Trophoblast cell (in vitro differentiated cells and primary cell): ENCODE data around the gene PLB1.

ENCODE experiments used
- DNase-seq, 2 donors: peaks; one replicate each; pipeline ENCODE4 v3.0.0-alpha.2; 2016
- H2AFZ ChIP-seq: 2 replicates; pipeline ENCODE4 v1.6.1; 2013; ENCODE audit warnings: low read length, moderate library complexity, mild to moderate bottlenecking; ENCODE audit not compliant: insufficient read depth, poor library complexity
- H2AK5ac ChIP-seq: 2 replicates; pipeline ENCODE4 v1.6.1; 2013; ENCODE audit warnings: mild to moderate bottlenecking, low read length
- H2BK120ac ChIP-seq: 2 replicates; pipeline ENCODE4 v1.6.1; 2013; ENCODE audit warnings: low read length, mild to moderate bottlenecking, moderate library complexity; ENCODE audit not compliant: insufficient read depth, poor library complexity
- H2BK12ac ChIP-seq: 2 replicates; pipeline ENCODE4 v1.6.1; 2013; ENCODE audit warnings: mild to moderate bottlenecking, low read length, moderate library complexity
- H2BK5ac ChIP-seq: 2 replicates; pipeline ENCODE4 v1.6.1; 2013; ENCODE audit warnings: low read length, low read depth, moderate library complexity, mild to moderate bottlenecking; ENCODE audit not compliant: poor library complexity
- H3K14ac ChIP-seq: 2 replicates; pipeline ENCODE4 v1.6.1; 2013; ENCODE audit warnings: mild to moderate bottlenecking, low read length
- H3K18ac ChIP-seq: 2 replicates; pipeline ENCODE4 v1.6.1; 2013; ENCODE audit warnings: mild to moderate bottlenecking, low read length
- H3K23ac ChIP-seq: 2 replicates; pipeline ENCODE4 v1.6.1; 2013; ENCODE audit warnings: low read length
- H3K27ac ChIP-seq: 2 replicates; pipeline ENCODE4 v1.5.1; 2013; ENCODE audit warnings: low read depth, mild to moderate bottlenecking, inconsistent platforms, low read length, moderate library complexity
- H3K27me3 ChIP-seq: 2 replicates; pipeline ENCODE4 v1.6.1; 2013; ENCODE audit warnings: inconsistent platforms, mild to moderate bottlenecking, low read length, moderate library complexity; ENCODE audit not compliant: insufficient read depth
- H3K36me3 ChIP-seq, 2 experiments: 1 replicate in 1 of 2; 2 replicates in 1 of 2; pipeline ENCODE4 v1.6.1; 2013; ENCODE audit warnings: low read length in 2 of 2, mild to moderate bottlenecking in 2 of 2, moderate library complexity in 1 of 2; ENCODE audit not compliant: insufficient read depth in 2 of 2, control insufficient read depth in 1 of 2
- H3K4ac ChIP-seq: 2 replicates; pipeline ENCODE4 v1.6.1; 2013; ENCODE audit warnings: low read depth, mild to moderate bottlenecking, low read length, moderate library complexity
- H3K4me1 ChIP-seq, 2 experiments: 1 replicate in 1 of 2; 2 replicates in 1 of 2; pipeline ENCODE4 v1.6.1; 2013; ENCODE audit warnings: low read length in 2 of 2, mild to moderate bottlenecking in 2 of 2, moderate library complexity in 1 of 2; ENCODE audit not compliant: insufficient read depth in 2 of 2, control insufficient read depth in 1 of 2
- H3K4me2 ChIP-seq: 2 replicates; pipeline ENCODE4 v1.6.1; 2013; ENCODE audit warnings: inconsistent platforms, mild to moderate bottlenecking, low read length, moderate library complexity
- H3K4me3 ChIP-seq: 2 replicates; pipeline ENCODE4 v1.5.1; 2013; ENCODE audit warnings: mild to moderate bottlenecking, low read depth, low read length, inconsistent platforms
- H3K79me1 ChIP-seq: one replicate; pipeline ENCODE4 v1.6.1; 2013; ENCODE audit warnings: low read length
- H3K79me2 ChIP-seq: 2 replicates; pipeline ENCODE4 v1.6.1; 2013; ENCODE audit warnings: low read length, mild to moderate bottlenecking; ENCODE audit not compliant: control insufficient read depth, insufficient read depth, poor library complexity
- H3K9ac ChIP-seq: 2 replicates; pipeline ENCODE4 v1.6.1; 2013; ENCODE audit warnings: mild to moderate bottlenecking, low read length
- H3K9me3 ChIP-seq: 2 replicates; pipeline ENCODE4 v1.6.1; 2013; ENCODE audit warnings: low read depth, mild to moderate bottlenecking, control low read depth, inconsistent platforms, low read length; ENCODE audit not compliant: insufficient read depth
- H4K12ac ChIP-seq: 2 replicates; pipeline ENCODE4 v1.6.1; 2013; ENCODE audit warnings: low read depth, mild to moderate bottlenecking, low read length, moderate library complexity
- H4K8ac ChIP-seq: 2 replicates; pipeline ENCODE4 v1.6.1; 2013; ENCODE audit warnings: low read depth, mild to moderate bottlenecking, low read length, moderate library complexity
- H4K91ac ChIP-seq: one replicate; pipeline ENCODE4 v1.6.1; 2013; ENCODE audit warnings: low read depth, mild to moderate bottlenecking, low read length, moderate library complexity
- WGBS: extraction: QIAGEN DNeasy Blood & Tissue Kit; methylation state at CpG from one replicate; pipeline ENCODE4 v1.1.7; 2013; ENCODE audit warnings: missing lambda C conversion rate; ENCODE audit not compliant: insufficient read length, insufficient coverage; ENCODE audit errors: extremely low coverage; 5-methylcytosine and 5-hydroxymethylcytosine counted together

The PLB1 gene

GRCh38 chr2:28544922-28545589 is 49.2 kb downstream of the PLB1 start:
- H4K8ac ChIP-seq = no peak overlapping the region
- no peak overlapping the region for H3K18ac ChIP-seq
- no peak overlapping the region for H3K14ac ChIP-seq
- no peak overlapping the region for H3K9ac ChIP-seq
- no peak overlapping the region for H3K4ac ChIP-seq
- H2BK12ac ChIP-seq = no peak overlapping the region
- peak; percentile 40 to 64 for DNase-seq
- H3K4me2 ChIP-seq = peak overlapping the region; percentile 12
- no peak overlapping the region for H4K91ac ChIP-seq
- H3K9me3 ChIP-seq = no peaks in the 10 kb centered on the region
- H3K36me3 ChIP-seq = no peaks in the 10 kb centered on the region
- no peak overlapping the region for H3K23ac ChIP-seq
- peaks cover 5% of the 10 kb centered on the region for H3K79me1 ChIP-seq
- H2BK5ac ChIP-seq = no peak overlapping the region
- no CpG with 5 or more reads among the region's 18 CpGs for WGBS
- H2AK5ac ChIP-seq = no peak overlapping the region
- no peak overlapping the region for H2AFZ ChIP-seq
- H4K12ac ChIP-seq = no peak overlapping the region
- no peaks in the 10 kb centered on the region for H3K79me2 ChIP-seq
- H3K4me1 ChIP-seq = peaks cover 26 to 28% of the 10 kb centered on the region in 2 experiments
- H2BK120ac ChIP-seq = no peak overlapping the region
- no peaks in the 10 kb centered on the region for H3K27me3 ChIP-seq
- no peak overlapping the region for H3K4me3 ChIP-seq
- H3K27ac ChIP-seq = peak overlapping the region; percentile 30

- H4K12ac ChIP-seq = no peak overlapping the region
- H3K4me3 ChIP-seq = no peak overlapping the region
- no peaks in the 10 kb centered on the region for H3K79me2 ChIP-seq
- H3K27me3 ChIP-seq = no peaks in the 10 kb centered on the region
- H2AK5ac ChIP-seq = no peak overlapping the region
- H3K14ac ChIP-seq = no peak overlapping the region
- H2BK12ac ChIP-seq = no peak overlapping the region
- H3K4me1 ChIP-seq = peaks cover 26 to 28% of the 10 kb centered on the region in 2 experiments
- H2AFZ ChIP-seq = no peak overlapping the region
- H3K27ac ChIP-seq = no peak overlapping the region
- no peak overlapping the region for H3K9ac ChIP-seq
- peaks cover 5% of the 10 kb centered on the region for H3K79me1 ChIP-seq
- no peaks in the 10 kb centered on the region for H3K9me3 ChIP-seq
- no peaks in the 10 kb centered on the region for H3K36me3 ChIP-seq
- no peak overlapping the region for H3K18ac ChIP-seq
- WGBS = no CpG with 5 or more reads among the region's 9 CpGs
- H4K8ac ChIP-seq = no peak overlapping the region
- no peak for DNase-seq
- H3K23ac ChIP-seq = no peak overlapping the region
- no peak overlapping the region for H3K4me2 ChIP-seq
- H2BK120ac ChIP-seq = no peak overlapping the region
- H2BK5ac ChIP-seq = no peak overlapping the region
- no peak overlapping the region for H3K4ac ChIP-seq
- no peak overlapping the region for H4K91ac ChIP-seq
Measured at GRCh38 chr2:28545590-28546200, 49.8 kb downstream of the PLB1 start.

DNA sequence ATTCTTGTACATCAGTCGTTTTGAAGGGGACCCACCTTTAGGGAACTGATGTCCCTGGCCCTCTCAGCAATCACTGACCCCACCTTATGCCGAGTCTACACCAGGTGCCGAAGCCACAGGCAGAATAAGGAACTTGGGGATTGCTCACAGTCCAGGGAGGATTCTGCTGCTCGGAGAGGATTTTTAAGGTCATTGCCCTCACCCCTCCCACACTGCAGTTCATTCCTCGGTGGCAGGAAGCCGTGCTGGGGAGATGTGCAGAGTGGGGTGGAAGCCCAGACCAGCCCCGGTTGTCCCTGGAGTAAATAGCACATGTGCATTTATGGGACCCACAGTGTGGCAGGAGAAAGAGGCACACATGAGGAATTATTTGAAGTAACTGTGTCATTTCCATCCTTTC is 50.4 kb downstream of the PLB1 start:
- Histone ChIP-seq H3K4me2 (no peak overlapping the region), H3K27ac (no peak overlapping the region), H3K4me3 (no peak overlapping the region), H3K27me3 (no peaks in the 10 kb centered on the region), H3K79me1 (peaks cover 5% of the 10 kb centered on the region), H3K18ac (no peak overlapping the region), H2BK5ac (no peak overlapping the region), H3K9ac (no peak overlapping the region), H2AK5ac (no peak overlapping the region), H4K8ac (no peak overlapping the region), H2AFZ (no peak overlapping the region), H2BK12ac (no peak overlapping the region), H3K4me1 (peaks cover 26 to 28% of the 10 kb centered on the region in 2 experiments), H3K4ac (no peak overlapping the region), H3K9me3 (no peaks in the 10 kb centered on the region), H3K79me2 (no peaks in the 10 kb centered on the region), H3K36me3 (no peaks in the 10 kb centered on the region), H3K23ac (no peak overlapping the region), H2BK120ac (no peak overlapping the region), H4K91ac (no peak overlapping the region), H4K12ac (no peak overlapping the region), H3K14ac (no peak overlapping the region)
- DNase-seq = no peak
- WGBS = no CpG with 5 or more reads among the region's 7 CpGs

DNA sequence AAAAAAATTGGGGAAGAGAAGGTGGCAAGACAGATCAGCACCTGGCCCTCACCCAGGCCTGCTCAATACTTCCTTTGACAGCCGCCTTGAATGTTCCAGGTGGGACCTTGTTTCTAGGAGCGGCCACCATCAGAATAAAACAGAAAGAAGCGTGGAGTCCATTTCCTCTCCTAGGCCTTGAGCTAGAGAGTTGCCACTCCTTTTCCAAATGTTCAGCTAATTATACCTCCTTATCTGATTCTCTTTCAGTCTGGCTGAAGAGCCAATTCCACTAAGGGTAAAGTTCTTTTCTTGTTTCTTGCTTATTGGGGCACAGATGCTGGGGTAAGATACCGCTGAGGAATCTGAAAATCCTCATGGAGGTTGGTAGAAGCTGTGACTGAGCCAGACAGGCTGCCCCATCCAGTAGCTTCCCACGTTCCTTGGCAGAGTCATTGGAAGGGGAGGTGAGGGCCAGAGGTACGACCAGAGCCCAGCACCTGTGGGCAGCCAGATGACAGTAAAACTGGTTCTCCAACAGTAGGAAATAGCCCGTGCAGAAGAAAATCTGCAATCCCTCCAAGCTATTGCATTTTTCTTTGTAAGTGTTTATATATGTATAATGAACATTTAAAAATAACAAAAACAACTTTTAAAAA is 51.5 kb downstream of the PLB1 start:
- H2AFZ ChIP-seq = no peak overlapping the region
- H2AK5ac ChIP-seq = no peak overlapping the region
- no peaks in the 10 kb centered on the region for H3K79me2 ChIP-seq
- no peaks in the 10 kb centered on the region for H3K27me3 ChIP-seq
- no peak overlapping the region for H2BK5ac ChIP-seq
- no peak overlapping the region for H4K91ac ChIP-seq
- H3K14ac ChIP-seq = no peak overlapping the region
- DNase-seq = peak; percentile 26 to 65
- H3K36me3 ChIP-seq = no peaks in the 10 kb centered on the region
- H3K18ac ChIP-seq = no peak overlapping the region
- H3K9me3 ChIP-seq = no peaks in the 10 kb centered on the region
- no peak overlapping the region for H2BK12ac ChIP-seq
- H3K9ac ChIP-seq = no peak overlapping the region
- no peak overlapping the region for H3K4me2 ChIP-seq
- H3K4ac ChIP-seq = no peak overlapping the region
- H2BK120ac ChIP-seq = no peak overlapping the region
- H3K4me3 ChIP-seq = no peak overlapping the region
- no peak overlapping the region for H4K12ac ChIP-seq
- peaks cover 26 to 28% of the 10 kb centered on the region in 2 experiments for H3K4me1 ChIP-seq
- H3K79me1 ChIP-seq = peaks cover 5% of the 10 kb centered on the region
- H3K23ac ChIP-seq = no peak overlapping the region
- WGBS = no CpG with 5 or more reads among the region's 7 CpGs
- no peak overlapping the region for H3K27ac ChIP-seq
- H4K8ac ChIP-seq = no peak overlapping the region
